HG02840 (cell line): ENCODE measurements around the gene OR2T6.
"Not testable (repeated sequence)": the region's sequence is repeated elsewhere in the genome, so short reads cannot be mapped to it uniquely, and the experiment has no call there.

Experiments used
- ATAC-seq: cut with Tn5 transposase; IDR thresholded peaks from one replicate; pipeline ENCODE4 v1.9.1; 2021; ENCODE audit warnings: mild to moderate bottlenecking, moderate library complexity, moderate number of reproducible peaks; ENCODE audit not compliant: unreplicated experiment, low FRiP score

The OR2T6 gene

GRCh38 chr1:248432201-248432600 is 56.7 kb downstream of the OR2T6 start:
- ATAC-seq, result not testable (repeated sequence)

GRCh38 chr1:248433811-248434415 is 58.4 kb downstream of the OR2T6 start:
- not testable (repeated sequence) for ATAC-seq

- ATAC-seq, result not testable (repeated sequence)
These were observed 59.4 kb downstream of the OR2T6 start for GRCh38 chr1:248434913-248435312.

- not testable (repeated sequence) for ATAC-seq
These were observed 60.8 kb downstream of the OR2T6 start for GRCh38 chr1:248436303-248436702.

- ATAC-seq, result not testable (repeated sequence)
These were observed 63.1 kb downstream of the OR2T6 start for GRCh38 chr1:248438668-248439067.

- ATAC-seq, result not testable (repeated sequence)
These were observed 63.7 kb downstream of the OR2T6 start for GRCh38 chr1:248439283-248439682.
